Endothelial cell of umbilical vein (primary cell): ENCODE data around the gene C4orf51. TPM values are rescaled to one million over a fixed set of nuclear protein-coding genes. Genes with fewer than 3 reads are reported as not detected.

Experiments
- BruUV-seq: library from RNA; stranded (reverse); fragments of 400-500 nt; replicated peaks from 2 replicates; lab custom pipeline; 2021; lab: Mats Ljungman, UMichigan
- CTCF ChIA-PET: fragments of 300-600, 350-600 bp; sonication (Branson Sonifier 250); formaldehyde crosslinking; loops from one replicate; lab custom pipeline; 2021; ENCODE audit warnings: antibody characterized with exemption, inconsistent platforms; lab: Charles Lee
- POLR2A ChIA-PET: fragments of 300-600, 350-600 bp; sonication (Branson Sonifier 250); formaldehyde crosslinking; loops from one replicate; lab custom pipeline; 2021; ENCODE audit warnings: antibody characterized with exemption, inconsistent platforms; lab: Charles Lee
- DNase-seq: peaks from one replicate; pipeline ENCODE4 v3.0.0-alpha.2; 2011; ENCODE audit warnings: low read depth, low spot score
- FAIRE-seq: peaks from 2 replicates; lab custom pipeline; 2011; peaks lifted over from hg19 to GRCh38; lab: Jason Lieb, UNC
- H2AFZ ChIP-seq: 2 replicates; pipeline ENCODE4 v1.6.0; 2012; ENCODE audit warnings: low read depth, low read length, control low read depth, inconsistent platforms
- H3K27ac ChIP-seq: 2 replicates; pipeline ENCODE4 v1.5.1; 2011; ENCODE audit warnings: low read depth, mild to moderate bottlenecking, control low read depth, low read length, moderate library complexity; ENCODE audit not compliant: insufficient read depth
- H3K27me3 ChIP-seq, 2 experiments: 2 replicates each; pipeline versions ENCODE4 v1.6.0 to v1.6.1; 2011; ENCODE audit warnings: low read length in 2 of 2, mixed read lengths in 1 of 2; ENCODE audit not compliant: control insufficient read depth in 2 of 2, insufficient read depth in 2 of 2
- H3K36me3 ChIP-seq, 2 experiments: 2 replicates in 1 of 2; 3 replicates in 1 of 2; pipeline ENCODE4 v1.5.1; 2011; ENCODE audit warnings: low read length in 2 of 2, mild to moderate bottlenecking in 1 of 2, moderate library complexity in 1 of 2; ENCODE audit not compliant: control insufficient read depth in 2 of 2, insufficient read depth in 2 of 2; ENCODE audit errors: extremely low read depth in 1 of 2
- H3K4me1 ChIP-seq: 3 replicates; pipeline ENCODE4 v1.5.1; 2011; ENCODE audit warnings: mild to moderate bottlenecking, low read length; ENCODE audit not compliant: control insufficient read depth, insufficient read depth; ENCODE audit errors: extremely low read depth
- H3K4me2 ChIP-seq: 2 replicates; pipeline ENCODE4 v1.6.1; 2011; ENCODE audit warnings: low read length, control low read depth, mixed read lengths; ENCODE audit not compliant: insufficient read depth
- H3K4me3 ChIP-seq, 3 experiments: fragments of 200-600 bp in 1 of 3; sonication (generic), shearing (Covaris generic) in 1 of 3; replicated peaks in 1 of 3; 2 replicates each; pipeline ENCODE4 v1.5.1; 2011 to 2016; ENCODE audit warnings: control low read depth in 3 of 3, low read length in 3 of 3, mild to moderate bottlenecking in 2 of 3, inconsistent platforms in 1 of 3, low read depth in 1 of 3, moderate library complexity in 1 of 3; ENCODE audit not compliant: insufficient read depth in 1 of 3
- H3K79me2 ChIP-seq: 2 replicates; pipeline ENCODE4 v1.6.0; 2012; ENCODE audit warnings: low read length, inconsistent platforms; ENCODE audit not compliant: control insufficient read depth, insufficient read depth
- H3K9ac ChIP-seq: replicated peaks from 2 replicates; pipeline ENCODE3; 2011; ENCODE audit warnings: low read length, control low read depth; ENCODE audit not compliant: insufficient read depth; ENCODE audit errors: extremely low read depth
- H3K9me1 ChIP-seq: replicated peaks from 3 replicates; pipeline ENCODE4 v1.6.0; 2011; ENCODE audit warnings: mild to moderate bottlenecking, low read length; ENCODE audit not compliant: control insufficient read depth, insufficient read depth; ENCODE audit errors: extremely low read depth
- H3K9me3 ChIP-seq: replicated peaks from 2 replicates; pipeline ENCODE4 v1.5.1; 2012; ENCODE audit warnings: low read length, inconsistent platforms; ENCODE audit not compliant: control insufficient read depth, insufficient read depth
- H4K20me1 ChIP-seq: replicated peaks from 2 replicates; pipeline ENCODE3; 2011; ENCODE audit warnings: mild to moderate bottlenecking, low read length; ENCODE audit not compliant: control insufficient read depth, insufficient read depth; ENCODE audit errors: extremely low read depth
- CTCF ChIP-seq, 2 donors: IDR thresholded peaks; 1 replicate in 1 of 2; 2 replicates in 1 of 2; pipeline ENCODE4 v1.5.1; 2011; ENCODE audit warnings: low read length in 2 of 2, mild to moderate bottlenecking in 2 of 2, moderate library complexity in 2 of 2, control low read depth in 1 of 2, inconsistent platforms in 1 of 2, low read depth in 1 of 2; ENCODE audit not compliant: insufficient read depth in 1 of 2; ENCODE audit errors: extremely low read depth in 1 of 2
- EZH2 ChIP-seq: IDR thresholded peaks from 2 replicates; pipeline ENCODE4 v1.6.1; 2012; ENCODE audit warnings: borderline replicate concordance, low read depth, mild to moderate bottlenecking, moderate library complexity, low read length, inconsistent platforms; ENCODE audit not compliant: severe bottlenecking
- FOS ChIP-seq: IDR thresholded peaks from 2 replicates; pipeline ENCODE4 v1.6.1; 2011; ENCODE audit warnings: mild to moderate bottlenecking, low read length, moderate library complexity, borderline replicate concordance; ENCODE audit not compliant: insufficient read depth
- GATA2 ChIP-seq: IDR thresholded peaks from 2 replicates; pipeline ENCODE4 v1.7.0; 2011; ENCODE audit warnings: low read depth, mild to moderate bottlenecking, moderate library complexity, mixed read lengths, low read length; ENCODE audit not compliant: insufficient read length, insufficient read depth
- JUN ChIP-seq: IDR thresholded peaks from 2 replicates; pipeline ENCODE4 v1.6.1; 2011; ENCODE audit warnings: borderline replicate concordance, low read depth; ENCODE audit not compliant: insufficient read length, insufficient read depth
- MAX ChIP-seq: IDR thresholded peaks from 2 replicates; pipeline ENCODE4 v1.6.1; 2011; ENCODE audit not compliant: insufficient read depth, insufficient read length
- MYC ChIP-seq: IDR thresholded peaks from one replicate; pipeline ENCODE4 v1.6.1; 2011; ENCODE audit warnings: mild to moderate bottlenecking, low read depth, low read length
- POLR2A ChIP-seq: IDR thresholded peaks from 2 replicates; pipeline ENCODE4 v1.6.1; 2012; ENCODE audit warnings: low read depth, mild to moderate bottlenecking, control low read depth, low read length
- POLR2AphosphoS5 ChIP-seq: IDR thresholded peaks from 2 replicates; pipeline ENCODE4 v1.6.1; 2012; ENCODE audit warnings: low read depth, mild to moderate bottlenecking, control low read depth, low read length, moderate library complexity; ENCODE audit not compliant: insufficient read depth
- dilution Hi-C: fragments of 300-500 bp; cut with MboI; formaldehyde crosslinking; loops from one replicate; pipeline ENCODE4 v1.15.0; 2019; ENCODE audit warnings: low sequenced_read_pairs; ENCODE audit not compliant: extremely low pct_ligation_motif_present
- intact Hi-C: fragments of 100-400 bp; cut with micrococcal nuclease; formaldehyde crosslinking; loops from one replicate; pipeline ENCODE4 v1.10.0; 2022
- polyA plus RNA-seq, 4 experiments: library from polyadenylated mRNA; depleted of rRNA in 3 of 4; stranded (reverse) in 3 of 4; unstranded in 1 of 4; fragments of >200 nt; gene quantifications; 2 replicates each; pipeline versions ENCODE4 v1.2.1 to v1.2.3, GENCODE V29; 2011 to 2012; ENCODE audit warnings: missing spikeins in 1 of 4
- total RNA-seq: library from RNA; stranded (reverse); gene quantifications from 2 replicates; pipeline ENCODE4 v1.2.3, GENCODE V29; 2021

The C4orf51 gene
- total and polyA plus RNA-seq, 2 donors (not counting 3 experiments of a cell fraction or from before 2014, with no cell fraction given), result not detected

GRCh38 chr4:145734031-145734430, 54.1 kb downstream of the C4orf51 start:
- intact Hi-C loops (loop anchor here (1.0 to 5.0 kb wide), 12 partner anchors 45 to 603 kb away; partner anchors contain the start of genes LSM6, MMAA, OTUD4 and SMAD1), dilution Hi-C loops (no loop called here)
- ChIA-PET CTCF (interaction anchor here (1.0 to 1.6 kb wide), 5 partner anchors 73 to 145 kb away, joined by 3 to 4 read pairs (median 3); no protein-coding TSS in a partner anchor), POLR2A (interaction anchor here (0.6 to 1.5 kb wide), 6 partner anchors 48 to 1085 kb away, joined by 3 to 6 read pairs (median 3); no protein-coding TSS in a partner anchor)
- Histone ChIP-seq H3K9ac (peak overlapping the region; percentile 91), H3K36me3 (no peaks in the 10 kb centered on the region), H3K9me3 (no peaks in the 10 kb centered on the region), H3K4me3 (peak overlapping the region in 1 of 3 experiments; percentile 14), H3K27me3 (no peaks in the 10 kb centered on the region), H2AFZ (peak overlapping the region; percentile 36), H4K20me1 (no peaks in the 10 kb centered on the region), H3K4me2 (peak overlapping the region; percentile 49), H3K4me1 (peaks cover 42% of the 10 kb centered on the region), H3K27ac (peak overlapping the region; percentile 94), H3K79me2 (no peaks in the 10 kb centered on the region), H3K9me1 (no peaks in the 10 kb centered on the region)
- TF ChIP-seq GATA2 (no peak), FOS (no peak), MAX (no peak), EZH2 (no peak)
- FAIRE-seq, result no peak
- TSS peak; percentile 86 for BruUV-seq
- DNase-seq, result no peak

GRCh38 chr4:145734576-145735346, 54.8 kb downstream of the C4orf51 start:
- DNase-seq, result peak; percentile 94
- intact Hi-C loops (loop anchor here (1.0 to 5.0 kb wide), 14 partner anchors 45 to 603 kb away; partner anchors contain the start of genes LSM6, MMAA, OTUD4 and SMAD1), dilution Hi-C loops (no loop called here)
- H3K9me1 ChIP-seq, result no peaks in the 10 kb centered on the region
- TF ChIP-seq FOS (peak; percentile 87), MAX (no peak), POLR2A (no peak), CTCF (IDR thresholded peaks at IDR 0.05; ENCODE audit: extremely low read depth in 1 of 2, insufficient read depth in 1 of 2, low read depth in 1 of 2, low read length in 2 of 2) (no peak), JUN (peak; percentile 73), GATA2 (no peak), MYC (no peak), EZH2 (no peak), POLR2AphosphoS5 (peak; percentile 70)
- no peaks in the 10 kb centered on the region for H3K9me3 ChIP-seq
- FAIRE-seq, result peak; percentile 98
- H3K4me3 ChIP-seq, result peak overlapping the region in 1 of 3 experiments; percentile 14
- peak overlapping the region; percentile 91 for H3K9ac ChIP-seq
- CTCF ChIA-PET, result interaction anchor here (1.0 to 1.6 kb wide), 5 partner anchors 72 to 144 kb away, joined by 3 to 4 read pairs (median 3); no protein-coding TSS in a partner anchor
- POLR2A ChIA-PET, result interaction anchor here (0.6 to 1.0 kb wide), 3 partner anchors 108 to 1085 kb away, joined by 3 to 6 read pairs (median 3); no protein-coding TSS in a partner anchor
- peaks cover 42% of the 10 kb centered on the region for H3K4me1 ChIP-seq
- no peaks in the 10 kb centered on the region for H3K79me2 ChIP-seq
- BruUV-seq, result TSS peak; percentile 32
- no peaks in the 10 kb centered on the region for H3K36me3 ChIP-seq
- peak overlapping the region; percentile 94 for H3K27ac ChIP-seq
- no peaks in the 10 kb centered on the region for H4K20me1 ChIP-seq
- peak overlapping the region; percentile 36 for H2AFZ ChIP-seq
- H3K27me3 ChIP-seq, result no peaks in the 10 kb centered on the region
- peak overlapping the region; percentile 49 for H3K4me2 ChIP-seq
